BJ (cell line): ENCODE results near the gene BARX1. TPM values are rescaled to one million over a fixed set of nuclear protein-coding genes. Genes with fewer than 3 reads are reported as not detected.
"Not testable (repeated sequence)": the region's sequence is repeated elsewhere in the genome, so short reads cannot be mapped to it uniquely, and the experiment has no call there.

Experiments used
- CTCF ChIA-PET: fragments of 350-600 bp; formaldehyde crosslinking; extraction: SDS; loops from one replicate; lab custom pipeline; 2021; ENCODE audit warnings: antibody characterized with exemption, inconsistent platforms; lab: Yijun Ruan, JAX
- POLR2A ChIA-PET: fragments of 300-600 bp; sonication (Branson Sonifier 250); formaldehyde crosslinking; extraction: SDS; loops from one replicate; lab custom pipeline; 2021; ENCODE audit warnings: antibody characterized with exemption; lab: Charles Lee
- DNase-seq: peaks from one replicate; pipeline ENCODE4 v3.0.0-alpha.2; 2011; ENCODE audit warnings: low read depth
- H3K27me3 ChIP-seq: 2 replicates; pipeline ENCODE4 v1.6.0; 2011; ENCODE audit warnings: low read length; ENCODE audit not compliant: control insufficient read depth, insufficient read depth
- H3K36me3 ChIP-seq: 2 replicates; pipeline ENCODE4 v1.5.1; 2011; ENCODE audit warnings: low read length; ENCODE audit not compliant: control insufficient read depth, insufficient read depth
- H3K4me3 ChIP-seq: 2 replicates; pipeline ENCODE4 v1.5.1; 2011; ENCODE audit warnings: low read depth, mild to moderate bottlenecking, control low read depth, low read length
- polyA plus RNA-seq: library from polyadenylated mRNA; depleted of rRNA; stranded (reverse); fragments of >200 nt; gene quantifications from 2 replicates; pipeline ENCODE4 v1.2.3, GENCODE V29; 2011
- TF ChIP-seq, protein P1 (sequence below): IDR thresholded peaks from 2 replicates; pipeline ENCODE4 v1.5.1; 2011; ENCODE audit warnings: low read depth, mild to moderate bottlenecking, control low read depth, inconsistent platforms, low read length, moderate library complexity; ENCODE audit not compliant: insufficient read depth

BARX1 gene
- polyA plus RNA-seq, 1 experiment, result not detected

GRCh38 chr9:93963969-93964368 lies 8.8 kb upstream of the BARX1 start:
- ChIA-PET POLR2A (no interaction called here), CTCF (interaction anchor here (0.9 to 5.2 kb wide), 7 partner anchors 8 to 282 kb away, joined by 3 to 60 read pairs (median 4); no protein-coding TSS in a partner anchor)
- TF ChIP-seq, protein P1, sequence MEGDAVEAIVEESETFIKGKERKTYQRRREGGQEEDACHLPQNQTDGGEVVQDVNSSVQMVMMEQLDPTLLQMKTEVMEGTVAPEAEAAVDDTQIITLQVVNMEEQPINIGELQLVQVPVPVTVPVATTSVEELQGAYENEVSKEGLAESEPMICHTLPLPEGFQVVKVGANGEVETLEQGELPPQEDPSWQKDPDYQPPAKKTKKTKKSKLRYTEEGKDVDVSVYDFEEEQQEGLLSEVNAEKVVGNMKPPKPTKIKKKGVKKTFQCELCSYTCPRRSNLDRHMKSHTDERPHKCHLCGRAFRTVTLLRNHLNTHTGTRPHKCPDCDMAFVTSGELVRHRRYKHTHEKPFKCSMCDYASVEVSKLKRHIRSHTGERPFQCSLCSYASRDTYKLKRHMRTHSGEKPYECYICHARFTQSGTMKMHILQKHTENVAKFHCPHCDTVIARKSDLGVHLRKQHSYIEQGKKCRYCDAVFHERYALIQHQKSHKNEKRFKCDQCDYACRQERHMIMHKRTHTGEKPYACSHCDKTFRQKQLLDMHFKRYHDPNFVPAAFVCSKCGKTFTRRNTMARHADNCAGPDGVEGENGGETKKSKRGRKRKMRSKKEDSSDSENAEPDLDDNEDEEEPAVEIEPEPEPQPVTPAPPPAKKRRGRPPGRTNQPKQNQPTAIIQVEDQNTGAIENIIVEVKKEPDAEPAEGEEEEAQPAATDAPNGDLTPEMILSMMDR, result no peak
- Histone ChIP-seq H3K36me3 (no peaks in the 10 kb centered on the region), H3K4me3 (no peak overlapping the region), H3K27me3 (peaks cover 26% of the 10 kb centered on the region)
- DNase-seq, result no peak

- H3K4me3 ChIP-seq, H3K36me3 ChIP-seq, DNase-seq, POLR2A ChIA-PET: not testable (repeated sequence)
- H3K27me3 ChIP-seq, result peaks cover 29% of the 10 kb centered on the region
- CTCF ChIA-PET, result interaction anchor here (0.6 to 5.2 kb wide), 8 partner anchors 9 to 694 kb away, joined by 3 to 60 read pairs (median 4); no protein-coding TSS in a partner anchor
Observed at GRCh38 chr9:93963489-93963888, 8.3 kb upstream of the BARX1 start.

DNA sequence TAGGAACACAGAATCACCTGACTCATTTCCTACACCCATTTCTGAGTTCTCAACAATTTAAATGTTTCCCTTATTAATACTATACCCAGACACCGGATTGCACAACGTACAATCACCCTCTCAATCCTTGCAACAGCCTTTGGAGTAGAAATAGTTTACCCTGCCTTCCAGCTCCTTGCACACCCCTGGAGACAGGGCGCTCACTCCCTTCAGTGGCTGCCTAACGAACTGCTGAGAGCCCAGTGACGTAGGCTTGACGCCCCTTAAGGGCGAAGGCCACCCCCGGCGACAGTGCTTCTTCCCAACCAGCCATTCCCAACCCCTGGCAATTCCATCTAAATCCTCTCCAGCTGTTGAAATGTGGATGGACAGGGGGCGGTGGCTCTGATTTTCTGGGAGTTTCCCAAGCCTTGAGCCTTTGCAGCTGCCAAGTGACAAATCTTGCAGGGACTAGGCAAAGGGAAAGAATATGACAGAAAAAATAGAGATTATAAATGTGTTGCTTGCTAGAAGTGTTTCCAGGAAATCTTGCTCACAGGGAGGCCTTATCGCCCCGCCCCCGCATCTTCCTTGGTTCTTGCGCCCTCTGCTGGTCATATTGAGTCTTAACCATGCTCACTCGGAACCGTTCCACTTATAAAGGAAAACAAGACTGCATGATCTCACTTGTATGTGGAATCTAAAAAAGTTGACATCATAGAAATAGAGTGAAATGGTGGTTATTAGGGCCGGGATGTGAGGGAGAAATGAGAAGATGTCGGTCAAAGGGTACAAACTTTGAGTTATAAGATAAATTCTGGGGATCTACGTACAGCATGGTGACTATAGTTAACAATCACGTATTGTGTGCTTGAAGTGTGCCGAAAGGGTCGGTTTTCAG lies 7.6 kb upstream of the BARX1 start:
- POLR2A ChIA-PET, result no interaction called here
- H3K36me3 ChIP-seq, result no peaks in the 10 kb centered on the region
- peaks cover 31% of the 10 kb centered on the region for H3K27me3 ChIP-seq
- no peak overlapping the region for H3K4me3 ChIP-seq
- TF ChIP-seq, protein P1, result peak; percentile 85
- DNase-seq, result peak; percentile 17
- CTCF ChIA-PET, result interaction anchor here (0.6 to 5.2 kb wide), 9 partner anchors 16 to 695 kb away, joined by 3 to 60 read pairs (median 4); no protein-coding TSS in a partner anchor

DNA sequence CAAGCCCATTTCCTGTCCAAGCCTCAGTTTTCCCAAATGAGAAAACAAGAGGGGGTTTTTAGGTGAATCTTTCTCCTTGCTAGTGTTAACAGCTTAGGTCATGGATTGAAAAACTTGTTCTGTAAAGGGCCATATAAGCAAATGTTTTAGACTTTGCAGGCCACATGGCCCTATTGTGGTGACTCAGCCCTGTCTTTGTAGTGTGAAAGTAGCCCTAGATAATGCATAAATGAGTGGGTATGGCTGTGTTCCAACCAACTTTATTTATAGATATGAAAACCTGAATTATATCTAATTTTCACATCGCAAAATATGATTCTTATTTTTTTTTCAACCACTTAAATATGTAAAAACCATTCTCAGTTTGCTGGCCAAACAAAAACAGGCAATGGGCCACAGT lies 6.9 kb upstream of the BARX1 start:
- TF ChIP-seq, protein P1, result no peak
- no peaks in the 10 kb centered on the region for H3K36me3 ChIP-seq
- POLR2A ChIA-PET, result no interaction called here
- CTCF ChIA-PET, result interaction anchor here (0.6 to 5.2 kb wide), 8 partner anchors 13 to 396 kb away, joined by 3 to 60 read pairs (median 4); no protein-coding TSS in a partner anchor
- no peak overlapping the region for H3K4me3 ChIP-seq
- DNase-seq, result no peak
- H3K27me3 ChIP-seq, result peaks cover 38% of the 10 kb centered on the region

GRCh38 chr9:93960971-93961841 lies 6.1 kb upstream of the BARX1 start:
- H3K36me3 ChIP-seq, result no peaks in the 10 kb centered on the region
- peaks cover 45% of the 10 kb centered on the region for H3K27me3 ChIP-seq
- DNase-seq, result no peak
- ChIA-PET CTCF (interaction anchor here (0.8 to 5.2 kb wide), 4 partner anchors 12 to 280 kb away, joined by 3 to 60 read pairs (median 4); no protein-coding TSS in a partner anchor), POLR2A (no interaction called here)
- H3K4me3 ChIP-seq, result no peak overlapping the region
- TF ChIP-seq, protein P1, result no peak
